Measurements from ENCODE around the gene DELE1. TPM values are rescaled to one million over a fixed set of nuclear protein-coding genes. Genes with fewer than 3 reads are reported as not detected.

DELE1 gene
- total RNA-seq, 3 donors from 2014 or later (not counting 1 experiment from before 2014, with no cell fraction given) = 106 to 125 (median 115) TPM

DNA sequence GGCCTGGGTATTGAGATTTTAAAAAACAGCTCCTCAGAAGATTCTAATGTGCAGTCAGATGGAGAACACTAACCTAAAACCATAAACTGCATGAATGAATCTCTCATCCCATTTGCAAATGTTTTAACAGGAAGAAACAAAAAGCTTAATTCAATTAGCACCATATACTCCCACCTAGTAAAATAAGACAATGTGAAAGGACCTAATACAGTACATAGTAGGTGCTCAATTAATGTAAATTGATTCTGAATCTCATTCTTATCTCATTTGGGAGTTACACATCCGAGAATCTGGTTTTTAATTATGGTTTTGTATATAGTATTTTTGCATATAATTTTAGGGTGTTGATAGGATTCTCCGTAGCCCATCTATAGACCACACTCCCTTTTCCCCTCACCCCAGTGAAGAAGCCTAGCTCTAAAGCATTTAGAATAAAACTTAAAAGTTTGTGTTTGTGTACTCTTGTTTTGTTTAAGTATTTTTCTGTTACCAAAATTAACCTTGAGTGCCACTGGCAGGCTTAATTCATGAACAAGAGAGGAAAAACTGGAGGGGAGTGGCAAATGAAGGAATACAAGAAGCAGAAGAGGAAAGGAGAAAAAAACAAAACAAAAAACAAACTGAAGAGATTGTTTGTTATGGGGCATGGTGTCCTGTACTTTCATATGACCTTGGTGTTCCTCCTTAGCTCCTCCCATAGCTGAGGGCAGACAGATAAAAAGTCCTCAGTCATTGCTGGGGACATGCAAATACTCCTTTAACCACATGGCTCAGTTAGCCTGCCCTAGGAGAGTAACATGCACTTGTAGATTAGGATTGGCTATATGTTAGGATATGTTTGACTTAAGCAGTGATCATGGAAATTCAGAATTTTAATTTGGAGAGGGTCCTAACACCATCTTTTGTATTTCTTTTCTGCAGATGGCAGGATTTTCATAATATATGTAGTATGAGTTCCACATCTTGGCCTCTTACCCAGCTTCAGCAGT lies 46.4 kb downstream of the DELE1 start:
- Mint-ChIP-seq H3K4me1 (peaks cover 32 to 37% of the 10 kb centered on the region in 2 donors), H3K27me3 (ENCODE audit: low read depth in 2 of 2) (no peaks in the 10 kb centered on the region), H3K36me3 (no peaks in the 10 kb centered on the region), H3K4me3 (peak overlapping the region; percentile 99), H3K27ac (peak overlapping the region; percentile 96 to 98), H3K9me3 (no peaks in the 10 kb centered on the region)
- Histone ChIP-seq H3K4me1 (ENCODE audit: control insufficient read depth, insufficient read depth, low read length) (peaks cover 12% of the 10 kb centered on the region), H3K4me3 (ENCODE audit: low read length) (peak overlapping the region; percentile 97), H3K9me3 (ENCODE audit: control insufficient read depth, insufficient read depth, low read length) (no peaks in the 10 kb centered on the region), H3K27ac (ENCODE audit: low read length) (peak overlapping the region; percentile 98), H3K27me3 (ENCODE audit: control insufficient read depth, insufficient read depth, low read length) (no peaks in the 10 kb centered on the region), H3K36me3 (ENCODE audit: control insufficient read depth, insufficient read depth, low read length) (peaks cover 19% of the 10 kb centered on the region)
- DNase-seq (peak in 1 of 2 donors; percentile 47), ATAC-seq (no peak)
- TF ChIP-seq, protein P1, sequence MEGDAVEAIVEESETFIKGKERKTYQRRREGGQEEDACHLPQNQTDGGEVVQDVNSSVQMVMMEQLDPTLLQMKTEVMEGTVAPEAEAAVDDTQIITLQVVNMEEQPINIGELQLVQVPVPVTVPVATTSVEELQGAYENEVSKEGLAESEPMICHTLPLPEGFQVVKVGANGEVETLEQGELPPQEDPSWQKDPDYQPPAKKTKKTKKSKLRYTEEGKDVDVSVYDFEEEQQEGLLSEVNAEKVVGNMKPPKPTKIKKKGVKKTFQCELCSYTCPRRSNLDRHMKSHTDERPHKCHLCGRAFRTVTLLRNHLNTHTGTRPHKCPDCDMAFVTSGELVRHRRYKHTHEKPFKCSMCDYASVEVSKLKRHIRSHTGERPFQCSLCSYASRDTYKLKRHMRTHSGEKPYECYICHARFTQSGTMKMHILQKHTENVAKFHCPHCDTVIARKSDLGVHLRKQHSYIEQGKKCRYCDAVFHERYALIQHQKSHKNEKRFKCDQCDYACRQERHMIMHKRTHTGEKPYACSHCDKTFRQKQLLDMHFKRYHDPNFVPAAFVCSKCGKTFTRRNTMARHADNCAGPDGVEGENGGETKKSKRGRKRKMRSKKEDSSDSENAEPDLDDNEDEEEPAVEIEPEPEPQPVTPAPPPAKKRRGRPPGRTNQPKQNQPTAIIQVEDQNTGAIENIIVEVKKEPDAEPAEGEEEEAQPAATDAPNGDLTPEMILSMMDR (IDR thresholded peaks at IDR 0.05) = no peak
- WGBS (ENCODE audit: insufficient coverage) = no CpG with 5 or more reads among the region's 2 CpGs
- intact Hi-C loops (cut with micrococcal nuclease) = loop anchor here (2.0 to 10.0 kb wide), 4 partner anchors 45 to 277 kb away; partner anchors contain the start of genes DELE1, GNPDA1 and PCDH1

DNA sequence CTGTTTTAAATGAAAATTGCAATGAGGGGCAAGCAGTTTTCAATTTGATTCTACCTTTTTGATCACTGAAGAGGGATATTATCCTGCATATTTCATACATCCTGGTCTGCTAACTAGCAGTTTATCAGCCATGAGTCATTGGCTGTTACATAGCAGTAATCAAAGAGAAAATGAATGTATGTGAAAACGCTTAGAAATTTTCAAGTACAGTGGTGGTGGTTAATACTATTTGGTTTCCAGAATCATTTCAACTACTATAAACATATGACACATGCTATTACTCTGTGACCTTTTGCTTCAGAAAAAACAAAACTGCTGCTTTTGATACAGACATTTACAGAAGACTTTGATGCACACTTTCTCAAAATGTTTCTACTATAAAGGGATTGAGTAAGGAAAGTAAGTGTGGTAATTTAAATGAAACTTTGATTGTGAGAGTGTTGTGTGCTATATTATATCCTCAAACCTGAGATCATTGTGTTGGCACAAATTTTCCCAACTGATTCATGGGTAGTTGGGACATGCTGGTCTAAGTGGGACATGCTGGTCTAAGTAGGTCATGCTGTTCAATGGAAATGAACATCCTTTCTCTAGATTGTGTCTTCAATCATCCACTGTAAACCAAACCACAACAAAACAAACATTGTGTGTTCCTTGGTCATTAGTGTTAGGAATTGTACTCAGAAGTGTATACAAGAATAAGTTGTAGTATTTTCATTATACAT lies 50.4 kb downstream of the DELE1 start:
- no peaks in the 10 kb centered on the region for H3K9me3 ChIP-seq (ENCODE audit: control insufficient read depth, insufficient read depth, low read length)
- Mint-ChIP-seq H3K9me3 (no peaks in the 10 kb centered on the region), H3K4me3 (no peak overlapping the region), H3K27ac (no peak overlapping the region), H3K4me1 (peaks cover 31 to 32% of the 10 kb centered on the region in 2 donors), H3K27me3 (ENCODE audit: low read depth in 2 of 2) (no peaks in the 10 kb centered on the region), H3K36me3 (no peaks in the 10 kb centered on the region)
- ATAC-seq = no peak
- H3K4me1 ChIP-seq (ENCODE audit: control insufficient read depth, insufficient read depth, low read length) = peaks cover 4% of the 10 kb centered on the region
- no peak overlapping the region for H3K27ac ChIP-seq (ENCODE audit: low read length)
- no peak for DNase-seq
- H3K4me3 ChIP-seq (ENCODE audit: low read length) = no peak overlapping the region
- no CpG with 5 or more reads among the region's 1 CpG for WGBS (ENCODE audit: insufficient coverage)
- TF ChIP-seq, protein P1 (IDR thresholded peaks at IDR 0.05) = no peak
- no peaks in the 10 kb centered on the region for H3K27me3 ChIP-seq (ENCODE audit: control insufficient read depth, insufficient read depth, low read length)
- peaks cover 43% of the 10 kb centered on the region for H3K36me3 ChIP-seq (ENCODE audit: control insufficient read depth, insufficient read depth, low read length)
- intact Hi-C loops (cut with micrococcal nuclease) = no loop called here

DNA sequence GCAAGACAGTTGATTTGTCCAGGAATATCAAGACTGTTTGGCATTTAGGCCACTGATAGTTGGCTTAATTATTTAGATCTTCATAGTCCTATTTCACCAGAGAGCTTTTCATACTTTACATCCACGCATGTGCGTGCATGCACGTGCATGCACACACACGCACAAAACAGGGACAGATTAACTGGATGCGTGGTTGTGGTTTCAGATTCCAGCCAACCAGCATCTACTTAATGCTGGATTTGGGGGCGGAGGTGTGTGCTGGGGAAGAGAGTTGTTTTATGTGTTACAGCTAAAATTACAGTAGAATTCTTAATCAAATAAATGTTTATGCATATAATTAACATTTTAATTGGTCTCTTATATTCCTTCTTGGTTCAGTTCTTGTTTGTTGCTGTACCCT lies 52.5 kb downstream of the DELE1 start:
- intact Hi-C loops (cut with micrococcal nuclease) = no loop called here
- Histone ChIP-seq H3K9me3 (ENCODE audit: control insufficient read depth, insufficient read depth, low read length) (no peaks in the 10 kb centered on the region), H3K4me1 (ENCODE audit: control insufficient read depth, insufficient read depth, low read length) (no peaks in the 10 kb centered on the region), H3K27ac (ENCODE audit: low read length) (no peak overlapping the region), H3K27me3 (ENCODE audit: control insufficient read depth, insufficient read depth, low read length) (no peaks in the 10 kb centered on the region), H3K4me3 (ENCODE audit: low read length) (no peak overlapping the region), H3K36me3 (ENCODE audit: control insufficient read depth, insufficient read depth, low read length) (peaks cover 63% of the 10 kb centered on the region)
- Mint-ChIP-seq H3K9me3 (no peaks in the 10 kb centered on the region), H3K36me3 (peaks cover 9% of the 10 kb centered on the region), H3K27ac (no peak overlapping the region), H3K27me3 (ENCODE audit: low read depth in 2 of 2) (no peaks in the 10 kb centered on the region), H3K4me3 (no peak overlapping the region), H3K4me1 (peaks cover 14 to 20% of the 10 kb centered on the region in 2 donors)
- no peak for ATAC-seq
- TF ChIP-seq, protein P1 (IDR thresholded peaks at IDR 0.05) = no peak
- 96% methylated on average over 6 of the region's 6 CpGs for WGBS (ENCODE audit: insufficient coverage)
- DNase-seq = no peak

All from natural killer cell (primary cell).